ENCODE results near the gene RETN. TPM values are rescaled to one million over a fixed set of nuclear protein-coding genes. Genes with fewer than 3 reads are reported as not detected.

The RETN gene
- total RNA-seq, 4 donors from 2014 or later, result not detected

DNA sequence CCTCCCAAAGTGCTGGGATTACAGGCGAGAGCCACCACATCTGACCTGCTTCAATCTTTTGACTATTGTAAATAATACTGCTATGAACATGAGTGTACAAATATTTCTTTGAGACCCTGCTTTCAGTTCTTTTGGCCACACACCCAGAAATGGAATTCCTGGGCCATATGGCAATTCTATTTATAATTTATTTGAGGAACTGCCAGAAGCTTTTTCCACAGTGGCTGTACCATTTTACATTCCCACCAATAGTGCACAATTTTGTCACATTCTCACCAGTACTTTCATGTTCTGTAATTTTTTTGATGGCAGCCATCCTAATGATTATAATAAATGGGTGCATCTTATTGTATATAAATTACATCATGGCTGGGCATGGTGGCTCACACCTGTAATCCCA lies 46.8 kb downstream of the RETN start:
- no peak overlapping the region for H3K27ac ChIP-seq
- H3K4me1 ChIP-seq, result no peaks in the 10 kb centered on the region
- peaks cover 0 to 19% (median 0%) of the 10 kb centered on the region in 4 donors for H3K9me3 ChIP-seq
- TF ChIP-seq, protein P1, sequence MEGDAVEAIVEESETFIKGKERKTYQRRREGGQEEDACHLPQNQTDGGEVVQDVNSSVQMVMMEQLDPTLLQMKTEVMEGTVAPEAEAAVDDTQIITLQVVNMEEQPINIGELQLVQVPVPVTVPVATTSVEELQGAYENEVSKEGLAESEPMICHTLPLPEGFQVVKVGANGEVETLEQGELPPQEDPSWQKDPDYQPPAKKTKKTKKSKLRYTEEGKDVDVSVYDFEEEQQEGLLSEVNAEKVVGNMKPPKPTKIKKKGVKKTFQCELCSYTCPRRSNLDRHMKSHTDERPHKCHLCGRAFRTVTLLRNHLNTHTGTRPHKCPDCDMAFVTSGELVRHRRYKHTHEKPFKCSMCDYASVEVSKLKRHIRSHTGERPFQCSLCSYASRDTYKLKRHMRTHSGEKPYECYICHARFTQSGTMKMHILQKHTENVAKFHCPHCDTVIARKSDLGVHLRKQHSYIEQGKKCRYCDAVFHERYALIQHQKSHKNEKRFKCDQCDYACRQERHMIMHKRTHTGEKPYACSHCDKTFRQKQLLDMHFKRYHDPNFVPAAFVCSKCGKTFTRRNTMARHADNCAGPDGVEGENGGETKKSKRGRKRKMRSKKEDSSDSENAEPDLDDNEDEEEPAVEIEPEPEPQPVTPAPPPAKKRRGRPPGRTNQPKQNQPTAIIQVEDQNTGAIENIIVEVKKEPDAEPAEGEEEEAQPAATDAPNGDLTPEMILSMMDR (IDR thresholded peaks at IDR 0.05), result no peak
- TF ChIP-seq POLR2A (IDR thresholded peaks at IDR 0.05) (no peak), EP300 (IDR thresholded peaks at IDR 0.05) (no peak)
- no peak for DNase-seq (ENCODE audit: low spot score in 2 of 2)
- H3K27me3 ChIP-seq, result no peaks in the 10 kb centered on the region
- WGBS, 2 donors, result 65 to 78% methylated on average over 1 of the region's 1 CpG
- no peak overlapping the region for H3K4me3 ChIP-seq
- H3K36me3 ChIP-seq, result no peaks in the 10 kb centered on the region

- no peak for DNase-seq (ENCODE audit: low spot score in 2 of 2)
- H3K27ac ChIP-seq, result no peak overlapping the region
- no peak overlapping the region for H3K4me3 ChIP-seq
- H3K4me1 ChIP-seq, result no peaks in the 10 kb centered on the region
- TF ChIP-seq POLR2A (IDR thresholded peaks at IDR 0.05), result no peak
- TF ChIP-seq, protein P1 (IDR thresholded peaks at IDR 0.05), result no peak
- 73 to 84% methylated on average over 1 of the region's 1 CpG for WGBS, 2 donors
- H3K36me3 ChIP-seq, result no peaks in the 10 kb centered on the region
- H3K27me3 ChIP-seq, result no peaks in the 10 kb centered on the region
- H3K9me3 ChIP-seq, result peaks cover 0 to 19% (median 0%) of the 10 kb centered on the region in 4 donors
These were observed 47.9 kb downstream of the RETN start for GRCh38 chr19:7716762-7717161.

DNA sequence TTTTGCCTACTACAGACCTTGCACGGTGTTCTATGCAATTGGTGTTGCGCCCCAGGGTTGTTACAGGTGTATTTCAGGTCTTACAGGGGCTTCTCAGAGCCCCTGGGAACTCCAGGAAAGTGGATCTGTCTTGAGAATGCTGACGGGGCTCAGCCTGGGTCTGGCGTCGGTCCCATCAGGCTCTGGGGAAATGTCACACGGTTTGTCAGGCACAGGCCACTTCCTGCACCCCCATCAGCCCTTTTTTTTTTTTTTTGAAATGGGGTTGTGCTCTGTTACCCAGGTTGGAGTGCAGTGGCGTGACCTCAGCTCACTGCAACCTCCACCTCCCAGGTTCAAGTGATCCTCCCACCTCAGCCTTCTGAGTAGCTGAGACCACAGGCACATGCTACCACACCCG lies 49.8 kb downstream of the RETN start:
- DNase-seq (ENCODE audit: low spot score in 2 of 2), result no peak
- WGBS, 2 donors, result 57 to 65% methylated on average over 8 of the region's 8 CpGs
- H3K27ac ChIP-seq, result no peak overlapping the region
- no peaks in the 10 kb centered on the region for H3K4me1 ChIP-seq
- H3K9me3 ChIP-seq, result peaks cover 0 to 19% (median 0%) of the 10 kb centered on the region in 4 donors
- no peak overlapping the region for H3K4me3 ChIP-seq
- no peaks in the 10 kb centered on the region for H3K36me3 ChIP-seq
- TF ChIP-seq, protein P1 (IDR thresholded peaks at IDR 0.05), result no peak
- TF ChIP-seq EP300 (IDR thresholded peaks at IDR 0.05) (no peak), POLR2A (IDR thresholded peaks at IDR 0.05) (no peak)
- no peaks in the 10 kb centered on the region for H3K27me3 ChIP-seq

Other genes with a start within 250 kb of the RETN start
- 1 to 10 TPM; 4.4 to 9.2 (median 7.8) TPM for gene PEX11G, start 180.0 kb upstream of the RETN start, total RNA-seq
- 10 to 100 TPM; 40.0 to 84.0 (median 69.2) TPM for gene ZNF358, start 152.9 kb upstream of the RETN start, total RNA-seq
- 10 to 100 TPM; 21.3 to 52.2 (median 31.3) TPM for gene MCOLN1, start 146.4 kb upstream of the RETN start, total RNA-seq
- gene PNPLA6, start 133.3 kb upstream of the RETN start, total RNA-seq, result 100 to 1,000 TPM in 1 of 4 donors, 10 to 100 TPM in 3; 66.3 to 138 (median 68.3) TPM
- not detected for gene CAMSAP3, start 73.2 kb upstream of the RETN start, total RNA-seq
- gene XAB2, start 39.5 kb upstream of the RETN start, total RNA-seq, result 10 to 100 TPM; 51.6 to 62.0 (median 54.3) TPM
- 10 to 100 TPM; 10.8 to 39.9 (median 30.6) TPM for gene PET100, start 39.3 kb upstream of the RETN start, total RNA-seq
- not detected for gene PCP2, start 35.3 kb upstream of the RETN start, total RNA-seq
- gene STXBP2, start 31.9 kb upstream of the RETN start, total RNA-seq, result 10 to 100 TPM in 2 of 4 donors, 1 to 10 TPM in 2; 8.7 to 24.0 (median 13.0) TPM
- gene MCEMP1, start 8.0 kb downstream of the RETN start, total RNA-seq, result 1 to 10 TPM in 1 of 4 donors, not detected in 3; 1.5 TPM
- 10 to 100 TPM; 26.9 to 47.5 (median 37.0) TPM for gene TRAPPC5, start 11.8 kb downstream of the RETN start, total RNA-seq
- 1 to 10 TPM in 1 of 4 donors, under 1 TPM in 1, not detected in 2; 0.90 to 1.0 TPM for gene FCER2, start 33.1 kb downstream of the RETN start, total RNA-seq
- gene CLEC4G, start 63.1 kb downstream of the RETN start, total RNA-seq, result 10 to 100 TPM in 1 of 4 donors, 1 to 10 TPM in 1, under 1 TPM in 1, not detected in 1; 0.59 to 16.5 (median 1.7) TPM
- 10 to 100 TPM in 1 of 4 donors, 1 to 10 TPM in 3; 2.6 to 12.6 (median 5.0) TPM for gene CD209, start 78.5 kb downstream of the RETN start, total RNA-seq
- 1 to 10 TPM in 1 of 4 donors, not detected in 3; 2.4 TPM for gene CLEC4M, start 94.2 kb downstream of the RETN start, total RNA-seq
- 10 to 100 TPM; 14.4 to 30.3 (median 17.7) TPM for gene EVI5L, start 161.2 kb downstream of the RETN start, total RNA-seq
- 1 to 10 TPM in 1 of 4 donors, not detected in 3; 2.5 TPM for gene PRR36, start 205.3 kb downstream of the RETN start, total RNA-seq
- gene LRRC8E, start 219.5 kb downstream of the RETN start, total RNA-seq, result 1 to 10 TPM in 1 of 4 donors, under 1 TPM in 1, not detected in 2; 0.59 to 1.2 TPM
- 10 to 100 TPM; 11.1 to 31.2 (median 20.9) TPM for gene MAP2K7, start 234.8 kb downstream of the RETN start, total RNA-seq
- gene TGFBR3L, start 245.8 kb downstream of the RETN start, total RNA-seq, result not detected

Data from tibial nerve (tissue), 4 donors.